CD4-positive, alpha-beta T cell treated with Interleukin-17A for 4 hours (primary cell): Measurements from ENCODE around the gene P4HB.

Experiments
- DNase-seq: peaks from one replicate; pipeline ENCODE4 v3.0.0-alpha.2; 2020; ENCODE audit warnings: mixed read lengths

P4HB gene

DNA sequence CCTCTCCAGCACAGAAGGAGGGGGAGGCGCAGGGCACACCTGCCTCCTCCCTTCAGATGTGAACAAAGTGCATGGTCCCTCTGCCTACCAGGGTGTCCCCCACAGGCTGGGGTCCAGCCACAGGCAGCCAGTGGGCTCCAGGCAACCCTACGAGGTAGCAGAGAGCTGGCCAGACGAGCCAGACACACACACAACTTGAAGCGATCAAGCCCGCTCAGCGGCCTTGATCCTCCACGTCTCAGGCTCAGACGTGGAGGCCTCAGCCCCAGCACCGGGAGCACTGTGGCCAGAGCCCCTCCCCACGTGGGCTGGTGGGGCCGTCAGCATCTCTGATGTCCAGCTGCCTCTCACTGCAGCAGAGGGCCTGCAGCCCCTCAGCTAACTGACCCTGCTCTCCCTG lies 35.7 kb downstream of the P4HB start:
- no peak for DNase-seq

DNA sequence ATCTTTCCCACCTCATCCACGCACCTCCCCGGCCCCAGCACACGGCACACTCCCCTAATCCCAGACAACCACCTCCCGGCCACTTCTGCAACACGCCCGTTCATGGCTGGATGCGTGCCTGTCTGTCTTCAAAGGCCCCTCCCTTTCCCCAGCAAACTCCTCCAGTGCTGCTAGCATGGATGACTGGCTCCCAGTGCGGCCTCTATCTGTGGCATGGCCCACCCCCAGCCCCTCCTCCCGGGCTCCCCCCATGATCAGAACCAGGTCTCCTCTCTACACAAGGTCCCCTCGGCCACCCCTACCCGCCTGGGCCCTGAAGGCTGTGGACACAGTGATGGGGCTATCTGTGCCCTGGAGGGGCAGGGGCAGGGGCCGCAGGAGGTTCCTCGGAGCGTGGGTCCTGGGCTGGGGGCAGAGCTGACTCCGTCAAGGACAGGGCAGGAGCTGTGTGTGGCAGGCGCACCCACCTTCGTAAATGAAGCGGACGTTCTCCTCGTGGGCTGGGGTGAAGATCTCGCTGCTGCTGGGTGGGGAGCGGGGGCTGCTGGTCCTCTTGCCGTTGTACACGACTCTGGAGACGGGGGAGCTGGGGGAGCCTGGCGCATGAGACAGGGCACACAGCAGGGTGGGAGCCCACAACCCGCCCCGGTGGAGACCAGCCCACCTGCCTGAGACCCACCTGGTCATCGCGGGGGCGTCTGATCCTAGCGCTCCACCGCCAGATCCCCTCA lies 36.4 kb downstream of the P4HB start:
- no peak for DNase-seq

DNA sequence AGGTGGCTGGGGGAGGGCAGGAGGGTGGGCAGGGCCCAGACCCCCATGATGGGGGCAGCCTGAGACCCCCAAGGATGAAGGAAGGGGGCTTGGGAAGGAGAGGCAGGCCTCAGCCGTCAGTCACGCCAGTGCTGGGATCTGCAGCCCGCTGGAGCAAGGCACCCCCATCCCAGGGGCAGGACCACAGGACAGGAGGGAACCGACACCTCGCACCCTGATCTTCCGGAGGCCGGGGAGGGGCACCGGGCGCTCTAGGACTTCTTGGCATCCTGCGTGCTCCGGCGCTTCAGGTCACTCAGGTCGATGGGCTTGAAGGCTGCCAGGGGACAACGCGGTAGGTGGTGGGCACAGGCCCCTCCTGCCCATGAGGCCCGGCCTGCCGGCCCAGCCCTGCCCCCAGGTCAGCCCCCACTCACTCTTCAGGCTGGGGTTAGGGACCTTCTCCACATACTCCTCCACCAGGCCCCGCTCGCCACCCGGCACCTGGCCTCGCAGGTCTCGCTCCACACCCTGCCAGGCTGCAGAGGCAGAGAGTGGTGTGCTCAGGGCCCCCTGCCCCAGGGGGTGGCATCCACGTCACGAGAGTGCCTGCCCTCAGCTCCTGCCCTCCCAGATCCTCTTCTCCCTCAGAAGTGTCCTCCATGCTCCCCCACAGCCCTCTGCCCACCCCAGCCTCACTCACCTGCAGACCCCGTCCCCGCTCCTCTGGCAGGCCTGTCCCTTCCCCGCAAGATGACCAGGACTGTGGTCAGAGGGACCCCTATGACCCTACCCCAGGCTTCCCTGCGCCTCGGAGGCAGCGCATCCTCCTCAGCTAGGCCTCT lies 37.1 kb downstream of the P4HB start:
- DNase-seq, result no peak

DNA sequence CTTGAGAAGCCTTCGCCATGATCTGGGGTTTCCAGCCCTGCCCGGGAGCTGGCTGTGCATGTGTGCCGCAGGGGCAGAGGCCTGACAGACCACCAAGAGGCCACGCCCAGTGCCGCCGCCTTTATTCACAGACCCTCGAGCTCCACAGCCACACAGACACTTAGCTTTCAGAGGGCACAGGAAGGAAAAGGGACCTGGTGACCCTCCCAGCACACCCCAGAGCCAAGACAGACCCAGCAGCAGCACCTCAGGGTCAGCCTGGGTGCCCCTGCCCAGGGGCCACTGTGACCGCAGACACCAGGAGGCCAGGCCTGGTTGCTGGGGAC lies 38.1 kb downstream of the P4HB start:
- no peak for DNase-seq

DNA sequence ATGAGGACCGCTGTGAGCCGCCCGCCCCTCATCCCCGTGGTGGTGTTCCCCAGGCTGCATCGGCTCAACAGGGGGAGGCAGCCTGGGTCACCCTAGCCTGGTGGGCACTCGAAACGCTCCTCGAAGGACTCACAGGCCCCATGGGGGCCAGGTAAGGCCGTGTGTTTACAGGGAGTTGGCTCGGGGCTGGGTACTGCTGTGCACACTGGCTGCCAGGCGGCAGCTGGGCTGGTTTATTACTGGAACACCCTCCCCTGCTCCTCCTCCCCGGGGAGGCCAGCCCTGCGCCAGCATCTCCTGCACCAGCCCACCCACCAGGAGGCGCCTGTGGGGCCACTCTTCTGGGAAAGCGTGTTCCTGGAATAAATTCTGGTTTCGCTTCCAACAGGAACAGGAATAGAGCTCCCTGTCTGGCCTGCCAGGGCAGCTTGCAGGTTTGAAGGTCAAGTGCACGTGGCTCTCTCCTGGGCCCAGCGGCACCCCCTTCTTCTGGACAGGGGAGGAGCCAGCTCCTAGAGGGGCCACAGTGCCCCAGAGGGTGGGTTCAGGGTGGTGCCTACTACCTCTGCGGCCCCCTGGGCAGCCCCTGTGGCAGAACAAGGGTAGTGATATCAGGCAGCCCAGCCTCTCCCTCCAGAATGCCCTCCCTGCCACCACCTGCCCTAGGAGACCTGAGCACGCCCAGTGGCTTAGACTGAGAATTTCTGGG lies 38.6 kb downstream of the P4HB start:
- DNase-seq, result peak; percentile 15

DNA sequence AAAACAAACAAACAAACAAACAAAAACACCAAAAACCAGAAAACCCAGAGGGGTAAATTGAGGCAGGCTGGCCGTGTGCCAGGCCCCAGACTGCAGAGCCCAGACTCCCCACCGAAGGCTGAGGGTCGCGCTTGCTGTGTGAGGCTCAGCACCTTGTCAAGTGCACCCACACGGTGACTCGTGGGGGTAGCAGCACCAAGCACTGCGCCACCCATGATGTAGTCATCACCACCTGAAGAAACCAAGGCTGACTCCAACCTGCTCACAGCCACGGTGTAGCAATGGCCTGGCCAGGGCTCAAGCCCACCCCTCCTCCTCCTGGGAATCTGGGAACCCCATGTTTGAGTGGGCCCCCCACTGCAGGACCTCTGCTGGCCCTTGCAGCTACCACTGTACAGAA lies 39.2 kb downstream of the P4HB start:
- no peak for DNase-seq

DNA sequence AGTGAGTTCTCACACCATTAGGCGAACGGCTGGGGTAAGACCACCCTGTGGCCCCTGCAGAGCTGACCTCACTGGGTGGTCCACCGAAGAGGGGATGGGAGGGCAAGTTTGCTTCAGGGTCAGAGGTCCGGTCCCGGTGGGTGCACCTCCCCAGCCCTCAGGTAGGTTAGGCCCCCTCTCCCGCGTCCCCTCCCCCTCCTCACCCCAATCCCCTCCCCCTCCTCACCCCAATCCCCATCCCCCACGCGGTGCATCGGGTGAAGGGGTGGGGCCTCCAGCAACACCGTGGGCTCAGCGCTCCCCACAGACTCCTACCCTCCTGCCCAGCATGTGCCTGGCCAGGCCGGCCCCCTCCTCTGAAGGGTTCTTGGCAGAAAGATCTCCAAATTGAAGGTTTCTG lies 40.6 kb downstream of the P4HB start:
- DNase-seq, result no peak

DNA sequence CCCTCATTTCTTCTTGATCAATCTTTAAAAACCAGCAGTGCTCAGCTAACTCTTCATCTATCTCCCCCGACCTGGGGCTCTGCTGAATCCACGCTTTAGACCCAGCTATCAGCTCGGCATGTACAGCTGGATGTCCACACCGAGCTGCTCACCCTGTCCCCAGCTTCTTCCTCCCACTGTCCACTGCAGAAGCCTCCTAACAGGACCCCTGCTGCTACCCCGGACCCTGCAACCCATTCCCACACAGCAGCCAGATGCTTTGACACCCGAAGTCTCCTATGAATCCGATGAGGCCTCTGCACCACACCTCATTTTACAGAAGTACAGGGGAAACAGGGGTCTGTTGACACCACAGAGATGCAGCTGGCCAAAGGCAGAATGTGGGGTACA lies 42.6 kb downstream of the P4HB start:
- DNase-seq, result no peak

DNA sequence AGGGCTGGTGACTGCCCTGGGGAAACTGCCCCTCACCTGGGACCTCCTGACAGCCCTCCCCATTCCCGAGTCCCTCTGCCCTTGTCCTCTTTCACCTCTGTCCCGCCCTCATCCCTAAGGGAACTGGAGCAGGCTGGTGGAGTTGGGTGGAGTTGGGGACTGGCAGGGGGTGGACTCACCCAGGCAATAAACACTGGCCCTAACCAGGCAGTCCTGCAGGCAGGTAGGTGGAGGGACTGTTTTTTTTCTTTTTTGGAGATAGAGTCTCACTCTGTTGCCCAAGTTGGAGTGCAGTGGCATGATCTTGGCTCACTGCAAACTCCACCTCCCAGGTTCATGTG lies 44.7 kb downstream of the P4HB start:
- no peak for DNase-seq

DNA sequence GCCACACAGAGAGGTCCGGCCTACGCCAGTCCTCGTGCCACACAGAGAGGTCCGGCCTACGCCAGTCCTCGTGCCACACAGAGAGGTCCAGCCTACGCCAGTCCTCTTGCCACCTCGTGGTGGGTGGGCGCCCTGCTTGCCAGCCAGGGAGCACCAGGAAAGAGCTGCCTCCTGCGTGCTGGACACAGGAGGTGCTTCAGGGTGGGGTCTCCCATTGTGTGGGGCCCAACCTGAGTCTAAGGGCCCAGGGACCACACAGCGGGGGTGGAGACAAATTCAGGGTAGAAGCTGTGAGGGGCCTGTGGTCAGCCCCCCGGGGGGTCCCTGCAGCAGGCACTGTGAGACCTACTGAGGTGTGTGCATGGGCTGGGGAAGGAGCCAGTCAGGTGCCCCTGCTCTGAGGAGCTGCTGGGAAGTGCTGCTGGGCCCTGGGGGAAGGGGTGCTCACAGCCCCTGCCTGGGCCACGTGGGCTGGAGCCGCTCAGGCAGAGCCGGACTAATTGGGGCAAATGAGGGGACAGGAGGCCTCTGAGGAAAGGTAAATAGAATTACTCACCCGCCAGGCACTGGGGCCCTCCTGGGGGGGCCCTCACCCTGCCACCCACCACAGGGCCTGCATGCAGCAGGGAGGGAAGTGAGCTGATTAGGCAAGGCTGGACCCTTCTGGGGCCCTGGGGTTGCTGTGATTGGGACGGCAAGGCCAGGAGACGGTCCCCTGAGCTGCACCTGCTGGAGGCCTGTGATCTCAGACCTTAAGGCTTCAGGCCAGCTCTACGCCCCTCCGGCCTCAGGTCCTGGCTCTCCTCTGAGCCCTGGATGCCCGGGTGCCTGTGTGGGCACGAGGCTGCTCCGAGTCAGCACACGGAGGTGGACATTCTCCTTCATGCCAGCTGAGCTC lies 45.3 kb downstream of the P4HB start:
- no peak for DNase-seq

DNA sequence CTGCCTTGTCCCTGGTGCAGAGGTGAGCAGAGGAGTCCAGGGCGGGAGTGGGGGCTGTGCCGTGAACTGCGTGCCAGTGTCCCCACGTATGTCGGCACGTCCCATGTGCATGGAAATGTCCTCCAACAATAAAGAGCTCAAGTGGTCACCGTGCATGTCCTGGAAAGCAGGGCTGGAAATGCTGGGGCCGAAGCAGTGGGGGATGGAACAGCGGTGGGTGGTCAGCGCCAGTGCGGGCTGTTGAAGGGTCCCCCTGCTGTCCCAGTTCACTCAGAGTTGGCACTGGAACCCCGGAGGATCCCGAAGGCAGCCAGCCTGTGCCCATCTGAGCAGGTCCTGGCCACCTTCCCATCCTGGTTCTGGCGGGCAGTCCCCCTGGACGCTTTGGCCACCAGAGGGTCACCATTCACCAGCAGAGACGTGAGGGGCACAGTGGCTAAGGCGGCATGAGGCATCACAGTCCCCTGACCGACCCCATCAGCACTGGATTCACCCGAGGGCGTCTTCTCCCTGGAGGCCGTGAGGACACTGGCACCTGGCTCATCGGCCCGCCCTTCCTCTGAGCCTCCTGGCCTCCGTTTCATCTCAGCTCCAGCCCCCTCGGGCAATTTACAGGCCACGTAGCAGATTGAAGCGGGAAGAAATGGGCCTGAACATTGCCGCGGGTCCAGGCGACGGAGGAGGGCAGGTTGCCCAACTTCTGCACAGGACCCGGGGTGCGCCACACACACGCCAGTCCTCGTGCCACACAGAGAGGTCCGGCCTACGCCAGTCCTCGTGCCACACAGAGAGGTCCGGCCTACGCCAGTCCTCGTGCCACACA lies 46.3 kb downstream of the P4HB start:
- no peak for DNase-seq

DNA sequence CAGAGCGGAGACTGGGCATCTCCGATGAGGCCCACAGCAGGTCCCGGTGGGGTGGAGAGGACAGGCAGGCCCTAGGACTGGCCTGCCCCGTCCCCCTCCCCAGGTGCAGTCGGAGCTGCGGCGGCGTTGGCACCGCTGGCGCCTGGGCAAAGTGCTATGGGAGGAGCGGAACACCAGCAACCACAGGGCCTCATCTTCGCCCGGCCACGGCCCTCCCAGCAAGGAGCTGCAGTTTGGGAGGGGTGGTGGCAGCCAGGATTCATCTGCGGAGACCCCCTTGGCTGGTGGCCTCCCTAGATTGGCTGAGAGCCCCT lies 47.0 kb downstream of the P4HB start:
- no peak for DNase-seq

DNA sequence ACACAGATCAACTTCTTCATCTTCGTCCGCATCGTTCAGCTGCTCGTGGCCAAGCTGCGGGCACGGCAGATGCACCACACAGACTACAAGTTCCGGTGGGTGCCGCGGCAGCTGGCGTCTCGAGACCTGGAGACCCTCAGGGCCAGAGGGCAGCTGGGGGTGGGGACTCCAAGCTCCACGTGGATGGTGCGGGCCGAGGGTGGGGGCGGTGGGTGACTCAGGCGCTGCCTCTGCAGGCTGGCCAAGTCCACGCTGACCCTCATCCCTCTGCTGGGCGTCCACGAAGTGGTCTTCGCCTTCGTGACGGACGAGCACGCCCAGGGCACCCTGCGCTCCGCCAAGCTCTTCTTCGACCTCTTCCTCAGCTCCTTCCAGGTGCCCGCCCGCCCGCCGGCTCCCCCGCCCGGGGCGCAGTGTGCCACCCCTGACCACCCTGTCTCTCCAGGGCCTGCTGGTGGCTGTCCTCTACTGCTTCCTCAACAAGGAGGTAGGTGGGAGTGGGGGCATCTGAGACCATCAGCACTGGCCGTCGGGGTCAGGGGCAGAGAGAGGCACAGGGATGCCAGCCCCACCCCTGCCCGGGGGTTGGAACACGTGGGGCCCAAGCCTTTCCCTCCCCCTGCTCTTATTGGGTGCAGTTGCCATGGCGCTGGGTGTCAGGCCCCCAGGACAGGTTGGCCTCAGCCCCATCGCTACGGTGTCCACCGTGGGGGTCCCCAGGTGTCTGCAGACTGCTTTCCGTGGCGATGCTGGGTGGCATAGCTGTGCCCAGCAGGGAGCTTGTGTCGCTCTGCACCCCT lies 47.6 kb downstream of the P4HB start:
- no peak for DNase-seq

DNA sequence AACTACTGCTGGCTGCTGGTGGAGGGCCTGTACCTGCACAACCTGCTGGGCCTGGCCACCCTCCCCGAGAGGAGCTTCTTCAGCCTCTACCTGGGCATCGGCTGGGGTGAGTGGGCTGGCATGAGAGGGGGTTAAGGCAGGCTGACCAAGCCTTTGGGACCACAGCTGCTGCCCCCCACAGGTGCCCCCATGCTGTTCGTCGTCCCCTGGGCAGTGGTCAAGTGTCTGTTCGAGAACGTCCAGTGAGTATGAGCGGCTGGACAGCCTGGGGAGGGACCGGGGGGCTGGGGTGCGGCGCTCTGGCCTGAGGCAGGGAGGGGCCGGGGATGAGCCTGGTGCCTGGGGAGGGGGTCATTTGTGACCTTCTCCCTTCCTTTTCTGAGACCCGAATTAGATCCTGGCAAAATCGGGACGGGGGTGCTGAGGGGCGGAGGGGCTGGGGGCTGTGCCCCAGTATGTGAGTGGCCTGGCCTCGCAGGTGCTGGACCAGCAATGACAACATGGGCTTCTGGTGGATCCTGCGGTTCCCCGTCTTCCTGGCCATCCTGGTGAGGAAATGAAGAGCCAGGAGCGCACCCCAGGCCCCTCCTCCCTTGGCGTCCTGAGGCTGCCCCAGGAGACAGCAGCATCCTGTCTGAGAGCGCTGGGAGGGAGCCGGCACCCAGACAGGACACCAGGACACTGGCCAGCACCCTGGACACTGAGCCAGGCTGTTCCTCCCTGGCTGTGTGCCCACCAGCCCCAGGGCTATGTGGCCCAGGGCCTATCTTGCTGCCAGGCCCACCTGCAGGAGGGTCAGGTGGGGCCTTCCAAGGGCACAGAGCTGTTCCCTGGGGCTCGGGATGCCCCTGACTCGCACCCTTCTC lies 48.4 kb downstream of the P4HB start:
- DNase-seq, result no peak

DNA sequence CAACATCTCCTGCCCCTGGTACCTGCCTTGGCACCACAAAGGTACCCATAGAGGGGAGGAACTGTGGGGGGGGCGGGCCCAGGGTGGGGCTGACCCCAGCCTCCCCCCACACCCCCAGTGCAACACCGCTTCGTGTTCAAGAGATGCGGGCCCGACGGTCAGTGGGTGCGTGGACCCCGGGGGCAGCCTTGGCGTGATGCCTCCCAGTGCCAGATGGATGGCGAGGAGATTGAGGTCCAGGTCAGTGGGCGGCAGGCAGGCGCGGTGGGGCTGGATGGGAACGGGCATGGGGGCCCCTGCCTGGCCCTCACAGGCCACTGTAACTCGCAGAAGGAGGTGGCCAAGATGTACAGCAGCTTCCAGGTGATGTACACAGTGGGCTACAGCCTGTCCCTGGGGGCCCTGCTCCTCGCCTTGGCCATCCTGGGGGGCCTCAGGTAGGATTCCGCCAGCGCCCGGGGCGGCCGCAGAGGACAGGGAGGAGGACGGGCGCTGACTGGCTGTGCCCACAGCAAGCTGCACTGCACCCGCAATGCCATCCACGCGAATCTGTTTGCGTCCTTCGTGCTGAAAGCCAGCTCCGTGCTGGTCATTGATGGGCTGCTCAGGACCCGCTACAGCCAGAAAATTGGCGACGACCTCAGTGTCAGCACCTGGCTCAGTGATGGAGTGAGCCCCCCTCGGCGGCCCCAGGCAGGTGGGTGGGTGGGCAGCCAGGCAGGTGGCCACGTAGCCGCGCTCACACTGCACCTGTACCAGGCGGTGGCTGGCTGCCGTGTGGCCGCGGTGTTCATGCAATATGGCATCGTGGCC lies 49.2 kb downstream of the P4HB start:
- no peak for DNase-seq

DNA sequence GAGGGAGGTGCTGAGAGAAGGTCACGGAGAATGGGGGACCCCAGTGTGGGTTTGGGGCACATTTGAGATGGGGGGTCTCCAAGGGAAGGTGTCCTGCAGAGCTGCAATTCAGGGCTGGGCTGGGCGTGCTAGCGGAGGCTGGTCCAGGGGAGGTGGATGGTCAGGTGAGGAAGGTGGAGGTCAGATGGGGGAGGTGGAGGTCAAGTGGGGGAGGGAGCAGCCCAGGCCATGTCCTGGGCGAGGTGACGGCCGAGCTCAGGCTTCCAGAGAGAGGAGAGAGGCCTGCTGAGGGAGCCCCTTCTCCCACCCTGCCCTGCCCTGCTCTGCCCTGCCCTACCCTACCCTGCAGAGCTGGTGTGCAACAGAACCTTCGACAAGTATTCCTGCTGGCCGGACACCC lies 49.9 kb downstream of the P4HB start:
- DNase-seq, result no peak

DNA sequence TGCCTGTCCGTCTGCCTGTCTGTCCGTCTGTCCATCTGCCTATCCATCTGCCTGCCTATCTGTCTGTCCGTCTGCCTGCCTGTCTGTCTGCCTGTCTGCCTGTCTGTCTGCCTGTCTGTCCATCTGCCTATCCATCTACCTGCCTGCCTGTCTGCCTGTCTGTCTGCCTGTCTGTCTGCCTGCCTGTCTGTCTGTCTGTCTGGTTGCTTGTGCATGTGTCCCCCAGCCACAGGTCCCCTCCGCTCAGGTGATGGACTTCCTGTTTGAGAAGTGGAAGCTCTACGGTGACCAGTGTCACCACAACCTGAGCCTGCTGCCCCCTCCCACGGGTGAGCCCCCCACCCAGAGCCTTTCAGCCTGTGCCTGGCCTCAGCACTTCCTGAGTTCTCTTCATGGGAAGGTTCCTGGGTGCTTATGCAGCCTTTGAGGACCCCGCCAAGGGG lies 50.8 kb downstream of the P4HB start:
- no peak for DNase-seq

DNA sequence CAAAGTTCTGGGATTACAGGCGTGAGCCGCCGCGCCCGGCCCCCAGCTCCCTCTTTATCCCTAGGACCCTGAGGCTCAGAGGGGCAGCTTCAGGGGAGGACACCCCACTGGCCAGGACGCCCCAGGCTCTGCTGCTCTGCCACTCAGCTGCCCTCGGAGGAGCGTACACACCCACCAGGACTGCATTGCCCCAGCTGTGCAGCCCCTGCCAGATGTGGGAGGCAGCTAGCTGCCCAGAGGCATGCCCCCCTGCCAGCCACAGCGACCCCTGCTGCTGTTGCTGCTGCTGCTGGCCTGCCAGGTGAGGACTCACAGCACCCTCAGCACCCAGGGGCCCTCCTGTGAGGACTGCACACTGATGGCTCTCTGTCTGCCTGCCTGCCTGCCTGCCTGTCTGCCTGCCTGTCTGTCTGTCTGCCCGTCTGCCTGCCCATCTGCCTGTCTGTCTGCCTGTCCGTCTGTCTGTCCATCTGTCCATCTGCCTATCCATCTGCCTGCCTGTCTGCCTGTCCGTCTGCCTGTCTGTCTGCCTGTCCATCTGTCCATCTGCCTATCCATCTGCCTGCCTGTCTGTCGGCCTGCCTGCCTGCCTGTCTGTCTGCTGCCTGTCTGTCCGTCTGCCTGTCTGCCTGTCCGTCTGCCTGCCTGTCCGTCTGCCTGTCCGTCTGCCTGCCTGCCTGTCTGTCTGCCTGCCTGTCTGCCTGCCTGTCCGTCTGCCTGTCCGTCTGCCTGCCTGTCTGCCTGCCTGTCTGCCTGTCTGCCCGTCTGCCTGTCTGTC lies 51.4 kb downstream of the P4HB start:
- DNase-seq, result no peak

DNA sequence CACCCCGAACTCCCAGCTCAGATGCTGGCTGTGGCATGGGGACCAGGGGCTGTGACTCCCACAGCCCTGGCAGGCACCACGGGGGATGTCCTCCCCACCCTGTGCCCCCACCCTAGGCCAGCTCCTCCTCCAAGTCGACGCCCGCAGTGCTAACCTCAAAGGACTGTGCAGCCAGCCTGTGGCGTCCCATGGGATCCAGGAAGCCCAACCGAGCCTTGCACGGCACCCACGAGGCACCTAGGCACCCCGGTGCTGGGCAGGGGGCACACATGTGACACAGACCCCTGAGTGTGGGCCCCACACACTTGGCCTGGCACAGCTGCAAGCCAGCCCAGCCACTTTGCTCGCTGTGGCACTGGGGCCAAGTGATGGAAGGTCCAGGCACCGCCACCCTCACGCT lies 52.5 kb downstream of the P4HB start:
- DNase-seq, result no peak
